HG02642 (cell line): Measurements from ENCODE around the gene JAK2.
"Not testable (repeated sequence)": the region's sequence is repeated elsewhere in the genome, so short reads cannot be mapped to it uniquely, and the experiment has no call there.

Source experiments
- ATAC-seq: cut with Tn5 transposase; IDR thresholded peaks from one replicate; pipeline ENCODE4 v1.9.1; 2021; ENCODE audit warnings: mild to moderate bottlenecking; ENCODE audit not compliant: unreplicated experiment, poor library complexity

JAK2 gene

GRCh38 chr9:4979239-4979638 is 5.8 kb upstream of the JAK2 start:
- ATAC-seq: no peak

DNA sequence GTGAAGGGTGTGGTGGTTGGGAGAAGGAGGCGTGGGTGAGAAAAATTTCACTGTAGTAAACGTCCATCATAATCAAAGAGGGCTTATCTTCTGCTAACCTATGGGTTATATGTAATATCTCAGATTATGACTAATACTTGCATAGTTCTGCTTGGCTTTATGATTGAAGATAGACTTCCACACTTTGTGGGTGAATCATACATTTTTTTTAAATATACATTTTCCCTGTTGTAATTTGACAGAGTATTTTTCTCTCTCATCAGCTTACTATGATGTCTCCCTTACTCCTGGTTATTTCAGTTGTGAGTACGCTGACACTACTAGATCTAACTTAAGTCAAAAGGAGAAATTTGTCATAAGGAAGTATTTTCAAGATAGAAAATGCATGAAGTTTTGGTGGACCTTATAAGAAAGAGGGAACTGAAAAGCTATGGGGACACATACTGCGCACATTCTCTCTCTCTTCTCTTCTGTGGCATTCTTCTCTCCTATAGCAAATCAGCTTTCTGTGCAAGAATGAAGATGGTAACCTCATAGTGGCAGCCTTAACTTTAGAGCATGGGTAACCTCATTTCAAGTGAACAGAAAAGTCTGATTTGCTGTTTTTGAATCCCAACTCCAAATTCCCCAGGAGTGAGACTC is 4.9 kb upstream of the JAK2 start:
- no peak for ATAC-seq

DNA sequence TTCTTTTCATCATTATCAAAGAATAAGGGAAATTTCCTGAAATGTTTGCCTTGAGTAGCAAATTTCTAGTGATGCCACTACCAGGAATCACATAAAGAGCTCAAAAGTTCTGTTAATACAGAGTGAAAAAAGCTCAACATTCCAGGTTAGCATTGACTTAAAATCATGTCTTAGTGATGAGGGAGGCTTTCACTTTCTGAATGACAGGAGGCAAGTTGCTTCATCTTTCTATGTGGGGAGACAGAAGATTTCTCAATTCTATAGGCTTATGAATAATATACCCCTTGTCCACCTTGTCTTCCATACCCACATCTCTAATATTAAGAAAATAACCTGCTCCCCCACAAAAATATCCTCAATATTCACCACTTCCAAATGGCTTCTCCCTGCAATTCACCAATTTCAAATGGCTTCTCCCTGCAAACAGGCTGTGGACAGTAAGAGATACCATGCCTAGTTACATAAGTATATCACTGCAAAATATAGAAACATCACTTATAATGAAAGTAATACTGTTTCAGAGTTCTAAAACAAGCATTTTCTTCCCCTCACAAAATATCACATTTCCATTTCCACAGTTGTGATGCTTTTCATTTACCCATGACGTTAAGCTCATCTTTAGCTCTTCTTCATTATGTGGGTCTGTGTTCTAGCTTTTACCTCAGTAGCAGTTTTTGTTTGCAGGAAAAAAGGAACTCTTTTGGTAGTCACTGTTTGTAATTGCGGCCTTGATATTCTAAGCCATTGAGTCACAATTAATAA is 2.2 kb upstream of the JAK2 start:
- ATAC-seq: no peak

- ATAC-seq: no peak
Observed at GRCh38 chr9:4983601-4984165, 1.4 kb upstream of the JAK2 start.

- ATAC-seq: peak; percentile 6
Observed at GRCh38 chr9:4984171-4984620, 876 bp upstream of the JAK2 start.

DNA sequence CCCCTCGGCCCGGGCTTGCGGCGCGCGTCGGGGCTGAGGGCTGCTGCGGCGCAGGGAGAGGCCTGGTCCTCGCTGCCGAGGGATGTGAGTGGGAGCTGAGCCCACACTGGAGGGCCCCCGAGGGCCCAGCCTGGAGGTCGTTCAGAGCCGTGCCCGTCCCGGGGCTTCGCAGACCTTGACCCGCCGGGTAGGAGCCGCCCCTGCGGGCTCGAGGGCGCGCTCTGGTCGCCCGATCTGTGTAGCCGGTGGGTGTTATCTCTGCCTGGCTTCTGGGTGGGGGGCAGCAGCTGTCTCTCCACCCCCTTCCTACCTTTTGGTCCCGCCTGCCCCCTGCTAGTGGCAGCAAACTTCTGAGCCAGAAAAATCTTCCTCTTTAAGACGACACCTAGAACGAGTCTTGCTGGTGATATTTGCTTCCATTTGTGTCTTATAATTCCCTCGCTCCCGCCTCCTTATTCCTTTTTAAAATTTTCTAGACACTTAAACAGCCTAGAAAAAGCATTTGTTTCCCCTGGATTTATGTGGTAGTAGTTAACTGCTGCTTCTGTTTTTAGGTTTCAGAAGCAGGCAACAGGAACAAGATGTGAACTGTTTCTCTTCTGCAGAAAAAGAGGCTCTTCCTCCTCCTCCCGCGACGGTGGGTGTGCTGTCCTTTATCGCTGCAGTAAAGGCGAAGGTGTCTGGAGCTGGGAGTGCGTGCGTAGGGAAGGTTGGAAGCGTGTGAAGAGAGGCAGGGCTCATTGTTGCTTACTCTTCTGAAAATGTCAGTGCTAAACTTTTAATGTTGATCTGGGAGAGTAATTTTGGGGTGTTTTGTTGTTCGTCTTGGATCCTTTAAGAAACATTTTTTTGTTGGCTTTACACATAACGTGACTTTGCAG is 554 bp downstream of the JAK2 start:
- no peak for ATAC-seq

DNA sequence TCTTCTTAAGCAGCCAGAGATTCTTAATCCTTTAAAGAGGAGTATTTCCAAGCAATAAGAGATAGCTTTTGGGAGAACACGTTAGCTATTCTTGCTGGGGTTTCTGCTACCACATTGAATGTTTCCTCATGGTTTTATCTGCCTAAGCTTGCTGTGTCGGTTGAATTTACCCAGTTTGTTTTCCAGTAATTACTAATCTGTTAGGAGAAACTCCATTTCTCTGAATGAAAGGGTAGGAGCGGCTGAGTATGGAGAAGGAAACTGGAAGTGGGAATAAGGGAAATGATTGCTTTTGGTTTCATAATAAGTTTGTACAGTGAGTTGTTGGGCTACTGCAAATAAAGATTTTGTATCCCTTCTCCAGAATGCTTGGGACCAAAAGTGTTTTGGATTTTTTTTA is 1.2 kb downstream of the JAK2 start:
- ATAC-seq: no peak

DNA sequence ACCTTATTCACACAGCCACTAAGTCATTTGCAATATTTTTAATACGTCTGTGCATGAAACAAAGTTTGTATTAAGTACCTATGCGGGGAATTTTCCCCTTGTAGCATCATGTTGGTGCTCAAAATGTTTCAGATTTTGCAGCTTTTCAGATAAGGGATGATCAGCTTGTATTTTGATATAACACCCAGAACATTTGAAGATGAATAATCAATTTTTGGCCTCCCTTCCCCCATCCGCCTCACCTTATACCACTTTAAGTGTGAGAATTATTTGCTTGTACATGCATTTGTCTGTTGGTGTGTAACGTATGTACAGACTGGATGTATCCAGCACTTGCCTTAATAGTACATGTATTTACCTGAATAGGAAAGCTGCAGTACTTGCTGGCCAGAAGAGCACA is 1.7 kb downstream of the JAK2 start:
- no peak for ATAC-seq

- ATAC-seq: no peak
Observed at GRCh38 chr9:4987961-4988421, 2.9 kb downstream of the JAK2 start.

GRCh38 chr9:4992872-4993271 is 7.8 kb downstream of the JAK2 start:
- ATAC-seq: no peak

- ATAC-seq: no peak
Observed at GRCh38 chr9:4994166-4994890, 9.3 kb downstream of the JAK2 start.

DNA sequence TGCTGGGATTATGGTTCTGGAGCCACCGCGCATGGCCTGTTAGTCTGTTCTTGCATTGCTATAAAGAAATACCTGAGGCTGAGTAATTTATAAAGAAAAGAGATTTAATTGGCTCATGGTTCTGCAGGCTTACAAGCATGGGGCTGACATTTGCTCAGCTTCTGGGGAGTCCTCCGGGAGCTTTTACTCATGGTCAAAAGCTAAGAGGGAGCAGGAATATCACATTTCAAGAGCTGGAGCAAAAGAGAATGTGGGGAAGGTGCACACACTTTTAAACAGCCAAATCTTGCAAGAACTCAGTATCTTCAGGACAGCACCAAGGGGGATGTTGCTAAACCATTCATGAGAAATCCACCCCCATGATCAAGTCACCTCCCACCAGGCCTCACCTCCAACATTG is 12.1 kb downstream of the JAK2 start:
- no peak for ATAC-seq

DNA sequence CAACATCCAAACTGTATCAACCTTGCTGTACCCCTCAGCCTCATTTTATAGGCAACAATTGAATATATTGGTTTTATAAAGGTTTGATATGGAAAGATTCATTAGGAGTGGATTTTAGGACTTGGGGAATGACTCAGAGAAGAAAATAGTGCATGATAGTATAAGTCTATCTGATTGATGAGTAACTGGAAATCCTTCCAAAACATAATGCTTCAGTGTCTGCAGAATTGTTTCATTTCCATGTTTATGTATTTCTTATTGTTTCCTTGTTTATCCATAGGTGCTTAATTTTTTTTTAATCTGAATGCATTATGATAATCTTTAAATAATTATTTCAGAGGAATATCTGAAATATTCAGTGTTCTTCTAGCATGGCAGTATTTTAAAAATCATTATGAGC is 12.6 kb downstream of the JAK2 start:
- no peak for ATAC-seq

GRCh38 chr9:5002811-5003210 is 17.7 kb downstream of the JAK2 start:
- ATAC-seq: no peak

DNA sequence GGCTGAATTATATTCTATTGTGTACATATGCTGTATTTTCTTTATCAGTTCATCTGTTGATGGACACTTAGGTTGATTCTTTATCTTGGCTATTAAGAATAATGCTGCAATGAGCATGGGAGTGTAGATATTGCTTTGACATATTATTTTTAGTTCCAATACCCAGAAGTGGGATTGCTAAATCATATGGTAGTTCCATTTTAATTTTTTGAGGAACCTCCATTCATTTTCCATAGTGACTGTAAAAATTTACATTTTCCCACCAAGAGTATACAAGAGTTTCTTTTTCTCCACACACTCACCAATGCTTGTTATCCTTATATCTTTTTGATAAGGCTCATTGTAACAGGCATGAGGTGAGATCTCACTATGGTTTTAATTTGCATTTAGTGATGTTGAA is 19.4 kb downstream of the JAK2 start:
- no peak for ATAC-seq

GRCh38 chr9:5008202-5008601 is 23.1 kb downstream of the JAK2 start:
- ATAC-seq: no peak

GRCh38 chr9:5013374-5013773 is 28.3 kb downstream of the JAK2 start:
- ATAC-seq: no peak

GRCh38 chr9:5015934-5016333 is 30.9 kb downstream of the JAK2 start:
- no peak for ATAC-seq

- ATAC-seq: no peak
Observed at GRCh38 chr9:5025416-5025815, 40.3 kb downstream of the JAK2 start.

GRCh38 chr9:5031941-5032340 is 46.9 kb downstream of the JAK2 start:
- not testable (repeated sequence) for ATAC-seq
